Endodermal cell (in vitro differentiated cells): ENCODE measurements around the gene SEPHS2. TPM values are rescaled to one million over a fixed set of nuclear protein-coding genes. Genes with fewer than 3 reads are reported as not detected.

Experiments used
- DNase-seq: peaks from one replicate; pipeline ENCODE4 v3.0.0-alpha.2; 2017
- H3K27ac ChIP-seq: 2 replicates; pipeline ENCODE4 v1.5.1; 2013; ENCODE audit warnings: mild to moderate bottlenecking, low read depth, low read length, moderate library complexity
- H3K27me3 ChIP-seq: 2 replicates; pipeline ENCODE4 v1.6.1; 2013; ENCODE audit warnings: mild to moderate bottlenecking, low read length, moderate library complexity; ENCODE audit not compliant: insufficient read depth, control insufficient read depth, poor library complexity, severe bottlenecking
- H3K36me3 ChIP-seq: 2 replicates; pipeline ENCODE4 v1.7.0; 2013; ENCODE audit warnings: mild to moderate bottlenecking, low read length, moderate library complexity; ENCODE audit not compliant: control insufficient read depth, insufficient read depth
- H3K4me1 ChIP-seq: one replicate; pipeline ENCODE4 v1.7.0; 2013; ENCODE audit warnings: low read length; ENCODE audit not compliant: control insufficient read depth, insufficient read depth
- H3K4me3 ChIP-seq: 2 replicates; pipeline ENCODE4 v1.5.1; 2013; ENCODE audit warnings: mild to moderate bottlenecking, low read length, moderate library complexity
- H3K9ac ChIP-seq: 2 replicates; pipeline ENCODE4 v1.6.1; 2013; ENCODE audit warnings: mild to moderate bottlenecking, low read length, moderate library complexity; ENCODE audit not compliant: poor library complexity, severe bottlenecking; ENCODE audit errors: extremely low read depth
- H3K9me3 ChIP-seq: 2 replicates; pipeline ENCODE4 v1.6.1; 2013; ENCODE audit warnings: mild to moderate bottlenecking, low read length, moderate library complexity; ENCODE audit not compliant: control insufficient read depth
- H3K27ac Mint-ChIP-seq: 2 replicates; pipeline ENCODE4 v1.8.0; 2020; ENCODE audit warnings: mixed read lengths
- H3K27me3 Mint-ChIP-seq: 2 replicates; pipeline ENCODE4 v1.8.0; 2021; ENCODE audit warnings: mild to moderate bottlenecking, mixed read lengths; ENCODE audit not compliant: insufficient read depth
- H3K36me3 Mint-ChIP-seq: 2 replicates; pipeline ENCODE4 v1.8.0; 2020; ENCODE audit warnings: low read depth, mixed read lengths
- H3K4me1 Mint-ChIP-seq: 2 replicates; pipeline ENCODE4 v1.8.0; 2020; ENCODE audit warnings: mixed read lengths
- H3K4me3 Mint-ChIP-seq: 2 replicates; pipeline ENCODE4 v1.8.0; 2020; ENCODE audit warnings: mild to moderate bottlenecking, moderate library complexity, mixed read lengths
- H3K9me3 Mint-ChIP-seq: 2 replicates; pipeline ENCODE4 v1.8.0; 2020; ENCODE audit warnings: mild to moderate bottlenecking, mixed read lengths
- CTCF ChIP-seq: fragments of 200-600 bp; sonication (generic); conservative IDR thresholded peaks from 2 replicates; pipeline ENCODE4 v1.5.0; 2021; ENCODE audit warnings: antibody characterized with exemption, mild to moderate bottlenecking
- WGBS, 2 experiments: methylation state at CpG; one replicate each; pipeline versions ENCODE4 v1.1.5 to v1.1.7; 2013; ENCODE audit warnings: missing lambda C conversion rate in 2 of 2, mixed read lengths in 1 of 2; ENCODE audit not compliant: insufficient coverage in 1 of 2, insufficient read length in 1 of 2; 5-methylcytosine and 5-hydroxymethylcytosine counted together
- total RNA-seq, 2 donors: library from RNA; stranded (reverse); fragmentation: NEBNext Ultra II Directional in 1 of 2; extraction: Animal tissue kit (Norgen Biotek cat#: 25700) in 1 of 2; gene quantifications; 2 replicates in 1 of 2; 3 replicates in 1 of 2; pipeline ENCODE4 v1.2.1, GENCODE V29; 2021

SEPHS2 gene
- total RNA-seq, 2 donors from 2014 or later, result 35.7 to 37.5 TPM

GRCh38 chr16:30488764-30489605, 43.3 kb upstream of the SEPHS2 start:
- WGBS, 2 experiments, result 74 to 78% methylated on average over 8 to 11 of the region's 11 CpGs
- Histone ChIP-seq H3K9me3 (no peaks in the 10 kb centered on the region), H3K36me3 (no peaks in the 10 kb centered on the region), H3K4me3 (no peak overlapping the region), H3K4me1 (no peaks in the 10 kb centered on the region), H3K27ac (no peak overlapping the region), H3K27me3 (no peaks in the 10 kb centered on the region), H3K9ac (no peak overlapping the region)
- Mint-ChIP-seq H3K27me3 (peaks cover 4% of the 10 kb centered on the region), H3K4me1 (peaks cover 8% of the 10 kb centered on the region), H3K36me3 (no peaks in the 10 kb centered on the region), H3K27ac (peak overlapping the region; percentile 45), H3K4me3 (no peak overlapping the region), H3K9me3 (no peaks in the 10 kb centered on the region)
- DNase-seq, result peak; percentile 80
- TF ChIP-seq CTCF, result no peak

GRCh38 chr16:30485818-30486436, 40.3 kb upstream of the SEPHS2 start:
- H3K4me1 ChIP-seq, result no peaks in the 10 kb centered on the region
- H3K27ac ChIP-seq, result no peak overlapping the region
- H3K36me3 Mint-ChIP-seq, result no peaks in the 10 kb centered on the region
- H3K36me3 ChIP-seq, result no peaks in the 10 kb centered on the region
- H3K27ac Mint-ChIP-seq, result no peak overlapping the region
- WGBS, 2 experiments, result 92% methylated on average over 6 to 7 of the region's 7 CpGs
- no peaks in the 10 kb centered on the region for H3K9me3 ChIP-seq
- H3K27me3 Mint-ChIP-seq, result peaks cover 7% of the 10 kb centered on the region
- peaks cover 8% of the 10 kb centered on the region for H3K4me1 Mint-ChIP-seq
- TF ChIP-seq CTCF, result no peak
- no peak overlapping the region for H3K4me3 ChIP-seq
- H3K9ac ChIP-seq, result no peak overlapping the region
- no peaks in the 10 kb centered on the region for H3K27me3 ChIP-seq
- no peaks in the 10 kb centered on the region for H3K9me3 Mint-ChIP-seq
- no peak for DNase-seq
- H3K4me3 Mint-ChIP-seq, result no peak overlapping the region

DNA sequence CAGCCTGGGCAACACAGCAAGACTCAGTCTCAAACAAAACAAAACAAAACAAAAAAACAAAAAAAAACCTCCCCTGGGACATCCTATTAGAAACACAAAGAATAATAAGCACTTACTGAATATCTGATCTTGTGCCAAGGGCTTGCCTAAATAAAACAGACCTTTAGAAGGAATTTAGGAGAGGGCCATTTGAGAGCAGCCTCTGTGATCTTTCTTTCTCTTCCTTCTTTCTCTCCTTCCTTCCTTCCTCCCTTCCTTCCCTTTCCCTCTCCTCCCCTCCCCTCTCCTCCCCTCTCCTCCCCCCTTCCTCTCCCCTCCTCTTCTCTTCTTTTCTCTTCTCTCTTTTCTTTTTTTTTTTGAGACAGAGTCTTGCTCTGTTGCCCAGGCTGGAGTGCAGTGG, 39.2 kb upstream of the SEPHS2 start:
- Mint-ChIP-seq H3K4me3 (no peak overlapping the region), H3K36me3 (no peaks in the 10 kb centered on the region), H3K27me3 (peaks cover 10% of the 10 kb centered on the region), H3K27ac (no peak overlapping the region), H3K4me1 (peaks cover 8% of the 10 kb centered on the region), H3K9me3 (no peaks in the 10 kb centered on the region)
- TF ChIP-seq CTCF, result no peak
- no peak for DNase-seq
- Histone ChIP-seq H3K4me1 (no peaks in the 10 kb centered on the region), H3K4me3 (no peak overlapping the region), H3K27ac (no peak overlapping the region), H3K9me3 (no peaks in the 10 kb centered on the region), H3K36me3 (no peaks in the 10 kb centered on the region), H3K9ac (no peak overlapping the region), H3K27me3 (no peaks in the 10 kb centered on the region)
